ENCODE data around the gene RBKS.

Gene RBKS

GRCh38 chr2:27737676-27738348, 152.4 kb downstream of the RBKS start:
- Histone ChIP-seq H3K9me3 (ENCODE audit: control insufficient read depth, insufficient read depth, low read depth, low read length) (no peaks in the 10 kb centered on the region), H3K27ac (ENCODE audit: extremely low read depth, low read depth, low read length) (no peak overlapping the region), H3K4me1 (ENCODE audit: control insufficient read depth, insufficient read depth, low read length) (no peaks in the 10 kb centered on the region), H3K4me3 (ENCODE audit: low read depth, low read length) (no peak overlapping the region), H3K36me3 (ENCODE audit: control insufficient read depth in 2 of 2, insufficient read depth in 1 of 2, low read length in 2 of 2) (no peaks in the 10 kb centered on the region)
- CTCF ChIA-PET: no interaction called here
- no peak for TF ChIP-seq SP3 (tag by site-specific recombination; IDR thresholded peaks at IDR 0.05)
- no peak for TF ChIP-seq GLI2 (tag by site-specific recombination; IDR thresholded peaks at IDR 0.05; ENCODE audit: borderline replicate concordance, low read depth)
- TF ChIP-seq ZFHX2 (tag by site-specific recombination; conservative IDR thresholded peaks at IDR 0.05): no peak
- no peak for TF ChIP-seq ZNF791 (tag by site-specific recombination; IDR thresholded peaks at IDR 0.05)
- no peak for TF ChIP-seq ZNF521 (tag by site-specific recombination; IDR thresholded peaks at IDR 0.05)
- no peak for TF ChIP-seq OVOL3 (tag by site-specific recombination; IDR thresholded peaks at IDR 0.05)
- TF ChIP-seq KLF9 (tag by site-specific recombination; IDR thresholded peaks at IDR 0.05; ENCODE audit: low read depth): no peak
- no peak for TF ChIP-seq ZNF555 (tag by site-specific recombination; conservative IDR thresholded peaks at IDR 0.05)
- TF ChIP-seq ZBTB6 (tag by site-specific recombination; IDR thresholded peaks at IDR 0.05): no peak
- no peak for TF ChIP-seq ZNF623 (tag by site-specific recombination; IDR thresholded peaks at IDR 0.05)
- TF ChIP-seq YY1 (tag by site-specific recombination; IDR thresholded peaks at IDR 0.05): no peak
- TF ChIP-seq MYNN (tag by site-specific recombination; IDR thresholded peaks at IDR 0.05; ENCODE audit: borderline replicate concordance): no peak
- no peak for TF ChIP-seq ZNF548 (tag by site-specific recombination; IDR thresholded peaks at IDR 0.05)
- TF ChIP-seq FEZF1 (tag by site-specific recombination; IDR thresholded peaks at IDR 0.05): no peak
- POLR2A ChIA-PET: no interaction called here

- no peak overlapping the region for H3K4me3 ChIP-seq (ENCODE audit: low read depth, low read length)
- ChIA-PET POLR2A (no interaction called here), CTCF (interaction anchor here (0.6 to 1.2 kb wide), 4 partner anchors 13 to 93 kb away, joined by 3 to 5 read pairs (median 4); no protein-coding TSS in a partner anchor)
- H3K9me3 ChIP-seq (ENCODE audit: control insufficient read depth, insufficient read depth, low read depth, low read length): no peaks in the 10 kb centered on the region
- no peaks in the 10 kb centered on the region for H3K36me3 ChIP-seq (ENCODE audit: control insufficient read depth in 2 of 2, insufficient read depth in 1 of 2, low read length in 2 of 2)
- H3K27ac ChIP-seq (ENCODE audit: extremely low read depth, low read depth, low read length): no peak overlapping the region
- H3K4me1 ChIP-seq (ENCODE audit: control insufficient read depth, insufficient read depth, low read length): no peaks in the 10 kb centered on the region
- no peak for TF ChIP-seq SP7 (tag by site-specific recombination; IDR thresholded peaks at IDR 0.05)
These were observed 153.3 kb downstream of the RBKS start for GRCh38 chr2:27736890-27737204.

GRCh38 chr2:27736031-27736889, 153.9 kb downstream of the RBKS start:
- Histone ChIP-seq H3K27ac (ENCODE audit: extremely low read depth, low read depth, low read length) (no peak overlapping the region), H3K4me3 (ENCODE audit: low read depth, low read length) (no peak overlapping the region), H3K36me3 (ENCODE audit: control insufficient read depth in 2 of 2, insufficient read depth in 1 of 2, low read length in 2 of 2) (no peaks in the 10 kb centered on the region), H3K9me3 (ENCODE audit: control insufficient read depth, insufficient read depth, low read depth, low read length) (no peaks in the 10 kb centered on the region), H3K4me1 (ENCODE audit: control insufficient read depth, insufficient read depth, low read length) (no peaks in the 10 kb centered on the region)
- ChIA-PET CTCF (interaction anchor here (0.6 to 1.2 kb wide), 5 partner anchors 13 to 424 kb away, joined by 3 to 7 read pairs (median 4); no protein-coding TSS in a partner anchor), POLR2A (no interaction called here)
- TF ChIP-seq ELK4 (IDR thresholded peaks at IDR 0.05; ENCODE audit: borderline replicate concordance, low read depth, low read length) (no peak), ZNF777 (tag by site-specific recombination; IDR thresholded peaks at IDR 0.05; ENCODE audit: borderline replicate concordance) (no peak), ZNF548 (tag by site-specific recombination; IDR thresholded peaks at IDR 0.05) (no peak), ZNF792 (tag by site-specific recombination; IDR thresholded peaks at IDR 0.05) (no peak), ZBTB8A (tag by site-specific recombination; IDR thresholded peaks at IDR 0.05) (no peak), ZNF404 (tag by site-specific recombination; IDR thresholded peaks at IDR 0.05) (no peak), ZNF146 (tag by site-specific recombination; IDR thresholded peaks at IDR 0.05) (no peak), TRIM28 (IDR thresholded peaks at IDR 0.05; ENCODE audit: borderline replicate concordance, low read length) (no peak), ZSCAN5A (tag by site-specific recombination; IDR thresholded peaks at IDR 0.05) (no peak), ZNF660 (tag by site-specific recombination; IDR thresholded peaks at IDR 0.05) (no peak), ZNF610 (tag by site-specific recombination; IDR thresholded peaks at IDR 0.05; ENCODE audit: borderline replicate concordance) (no peak), ZNF16 (tag by site-specific recombination; IDR thresholded peaks at IDR 0.05; ENCODE audit: low read depth) (no peak), HOXC10 (CRISPR knock-in tag; IDR thresholded peaks at IDR 0.05) (no peak)

Measured in HEK293 (cell line).